Measurements from ENCODE around the gene ETF1.

GRCh38 chr5:138459311-138459933, 83.6 kb downstream of the ETF1 start:
- no peak for TF ChIP-seq CTCF (IDR thresholded peaks at IDR 0.05)
- no peak for TF ChIP-seq POLR2AphosphoS5 (IDR thresholded peaks at IDR 0.05)
